Gastrocnemius medialis (tissue), 4 donors: ENCODE measurements around the gene PSMD2. TPM values are rescaled to one million over a fixed set of nuclear protein-coding genes. Genes with fewer than 3 reads are reported as not detected.

Experiments used
- ATAC-seq, 2 donors: fragments of 150-250 bp; one replicate each; pipeline ENCODE4 v1.9.1; 2016
- DNase-seq, 2 donors: peaks; one replicate each; pipeline ENCODE4 v3.0.0-alpha.2; 2019
- H3K27ac ChIP-seq, 4 donors: fragments of 200-600 bp; sonication (generic); 1 replicate in 1 of 4; 2 replicates in 3 of 4; pipeline ENCODE4 v1.5.1; 2016 to 2018; ENCODE audit warnings: mild to moderate bottlenecking in 2 of 4, moderate library complexity in 1 of 4
- H3K27me3 ChIP-seq, 3 donors: fragments of 200-600 bp; sonication (generic) in 2 of 3; 1 replicate in 1 of 3; 2 replicates in 2 of 3; pipeline versions ENCODE4 v1.5.1 to v1.6.0; 2016 to 2019; ENCODE audit warnings: mild to moderate bottlenecking in 1 of 3, moderate library complexity in 1 of 3
- H3K36me3 ChIP-seq, 2 donors: fragments of 200-600 bp; sonication (generic) in 1 of 2; one replicate each; pipeline ENCODE4 v1.5.1; 2017 to 2018
- H3K4me1 ChIP-seq, 2 donors: fragments of 200-600 bp; sonication (generic) in 1 of 2; one replicate each; pipeline ENCODE4 v1.5.1; 2016 to 2017; ENCODE audit warnings: mild to moderate bottlenecking in 2 of 2
- H3K4me3 ChIP-seq, 4 donors: fragments of 200-600 bp; sonication (generic) in 3 of 4; 1 replicate in 1 of 4; 2 replicates in 3 of 4; pipeline ENCODE4 v1.5.1; 2016 to 2019; ENCODE audit warnings: mild to moderate bottlenecking in 2 of 4
- H3K9me3 ChIP-seq, 3 donors: fragments of 200-600 bp; sonication (generic) in 2 of 3; 1 replicate in 1 of 3; 2 replicates in 2 of 3; pipeline ENCODE4 v1.5.1; 2016 to 2019
- POLR2A ChIP-seq, 2 donors: fragments of 450-650 bp; IDR thresholded peaks; one replicate each; pipeline ENCODE4 v1.6.1; 2017; ENCODE audit warnings: antibody characterized with exemption in 2 of 2, mild to moderate bottlenecking in 2 of 2, moderate library complexity in 2 of 2
- in situ Hi-C, 4 donors: fragments of 200-750 bp; cut with MboI; loops; one replicate each; pipeline versions ENCODE4 v1.15.0 to v1.8.0; 2017; ENCODE audit warnings: low sequenced_read_pairs in 4 of 4
- intact Hi-C: fragments of 100-400 bp; cut with DNase I; formaldehyde crosslinking; loops from one replicate; pipeline ENCODE4 v1.15.1; 2023; ENCODE audit warnings: low total_unique reads
- total RNA-seq, 4 donors: library from RNA; depleted of rRNA; stranded (reverse); fragments of >200 nt; gene quantifications; one replicate each; pipeline versions ENCODE4 v1.1.0 to v1.2.3, GENCODE V29; 2016
- TF ChIP-seq, protein P1 (sequence below), 5 experiments: fragments of 450-650 bp in 3 of 5; fragments of 200-600 bp in 2 of 5; sonication (generic) in 2 of 5; IDR thresholded peaks in 4 of 5; conservative IDR thresholded peaks in 1 of 5; 1 replicate in 4 of 5; 2 replicates in 1 of 5; pipeline ENCODE4 v1.5.1; 2016 to 2019; ENCODE audit warnings: antibody characterized with exemption in 5 of 5, mild to moderate bottlenecking in 3 of 5, moderate library complexity in 3 of 5

The PSMD2 gene
- total RNA-seq, 4 donors from 2014 or later = 560 to 831 (median 720) TPM

- ATAC-seq (no peak), DNase-seq (no peak)
- Histone ChIP-seq H3K4me1 (peaks cover 73 to 74% of the 10 kb centered on the region in 2 donors), H3K9me3 (no peaks in the 10 kb centered on the region), H3K4me3 (peak overlapping the region; percentile 18 to 66 (median 54)), H3K27me3 (no peaks in the 10 kb centered on the region), H3K36me3 (peaks cover 6 to 77% of the 10 kb centered on the region in 2 donors), H3K27ac (peak overlapping the region; percentile 92 to 100 (median 98))
- intact Hi-C loops (loop anchor here (2.0 kb wide), 1 partner anchor 13 kb away; no protein-coding TSS in a partner anchor), in situ Hi-C loops (no loop called here)
- TF ChIP-seq, protein P1, sequence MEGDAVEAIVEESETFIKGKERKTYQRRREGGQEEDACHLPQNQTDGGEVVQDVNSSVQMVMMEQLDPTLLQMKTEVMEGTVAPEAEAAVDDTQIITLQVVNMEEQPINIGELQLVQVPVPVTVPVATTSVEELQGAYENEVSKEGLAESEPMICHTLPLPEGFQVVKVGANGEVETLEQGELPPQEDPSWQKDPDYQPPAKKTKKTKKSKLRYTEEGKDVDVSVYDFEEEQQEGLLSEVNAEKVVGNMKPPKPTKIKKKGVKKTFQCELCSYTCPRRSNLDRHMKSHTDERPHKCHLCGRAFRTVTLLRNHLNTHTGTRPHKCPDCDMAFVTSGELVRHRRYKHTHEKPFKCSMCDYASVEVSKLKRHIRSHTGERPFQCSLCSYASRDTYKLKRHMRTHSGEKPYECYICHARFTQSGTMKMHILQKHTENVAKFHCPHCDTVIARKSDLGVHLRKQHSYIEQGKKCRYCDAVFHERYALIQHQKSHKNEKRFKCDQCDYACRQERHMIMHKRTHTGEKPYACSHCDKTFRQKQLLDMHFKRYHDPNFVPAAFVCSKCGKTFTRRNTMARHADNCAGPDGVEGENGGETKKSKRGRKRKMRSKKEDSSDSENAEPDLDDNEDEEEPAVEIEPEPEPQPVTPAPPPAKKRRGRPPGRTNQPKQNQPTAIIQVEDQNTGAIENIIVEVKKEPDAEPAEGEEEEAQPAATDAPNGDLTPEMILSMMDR (IDR thresholded peaks at IDR 0.05 in 4 of 5, conservative IDR thresholded peaks at IDR 0.05 in 1 of 5) = no peak
- no peak for TF ChIP-seq POLR2A (IDR thresholded peaks at IDR 0.05)
Measured at GRCh38 chr3:184321666-184322065, 22.6 kb downstream of the PSMD2 start.

GRCh38 chr3:184322731-184323487, 23.9 kb downstream of the PSMD2 start:
- peaks cover 61% of the 10 kb centered on the region in 2 donors for H3K4me1 ChIP-seq
- intact Hi-C loops = no loop called here
- ATAC-seq (peak; percentile 73), DNase-seq (peak; percentile 78 to 93)
- H3K4me3 ChIP-seq = peak overlapping the region in 3 of 4 donors; percentile 24 to 66 (median 57)
- peak overlapping the region; percentile 92 to 100 (median 98) for H3K27ac ChIP-seq
- H3K9me3 ChIP-seq = no peaks in the 10 kb centered on the region
- in situ Hi-C loops = no loop called here
- TF ChIP-seq, protein P1 (IDR thresholded peaks at IDR 0.05 in 4 of 5, conservative IDR thresholded peaks at IDR 0.05 in 1 of 5) = no peak
- peak in 1 of 2 donors; percentile 8 for TF ChIP-seq POLR2A (IDR thresholded peaks at IDR 0.05)
- peaks cover 12 to 80% of the 10 kb centered on the region in 2 donors for H3K36me3 ChIP-seq
- no peaks in the 10 kb centered on the region for H3K27me3 ChIP-seq

- Histone ChIP-seq H3K27me3 (no peaks in the 10 kb centered on the region), H3K4me1 (peaks cover 53% of the 10 kb centered on the region in 2 donors), H3K27ac (peak overlapping the region; percentile 92 to 100 (median 98)), H3K4me3 (peak overlapping the region in 2 of 4 donors; percentile 39 to 57), H3K9me3 (no peaks in the 10 kb centered on the region), H3K36me3 (peaks cover 12 to 83% of the 10 kb centered on the region in 2 donors)
- in situ Hi-C loops (no loop called here), intact Hi-C loops (no loop called here)
- ATAC-seq (peak; percentile 12 to 29), DNase-seq (peak in 1 of 2 donors; percentile 84)
- no peak for TF ChIP-seq POLR2A (IDR thresholded peaks at IDR 0.05)
- TF ChIP-seq, protein P1 (IDR thresholded peaks at IDR 0.05 in 4 of 5, conservative IDR thresholded peaks at IDR 0.05 in 1 of 5) = no peak
Measured at GRCh38 chr3:184323696-184324095, 24.7 kb downstream of the PSMD2 start.

- DNase-seq (no peak), ATAC-seq (no peak)
- H3K4me3 ChIP-seq = no peak overlapping the region
- H3K36me3 ChIP-seq = peaks cover 12 to 98% of the 10 kb centered on the region in 2 donors
- no peaks in the 10 kb centered on the region for H3K9me3 ChIP-seq
- peak overlapping the region; percentile 18 to 97 (median 50) for H3K27ac ChIP-seq
- H3K27me3 ChIP-seq = no peaks in the 10 kb centered on the region
- H3K4me1 ChIP-seq = peaks cover 40 to 41% of the 10 kb centered on the region in 2 donors
- in situ Hi-C loops = no loop called here
- intact Hi-C loops = no loop called here
- no peak for TF ChIP-seq POLR2A (IDR thresholded peaks at IDR 0.05)
- TF ChIP-seq, protein P1 (IDR thresholded peaks at IDR 0.05 in 4 of 5, conservative IDR thresholded peaks at IDR 0.05 in 1 of 5) = no peak
Measured at GRCh38 chr3:184325269-184325668, 26.2 kb downstream of the PSMD2 start.
